AG20443 (cell line): ENCODE data around the gene CCDC192.
A peak's percentile ranks its signal among the peaks of the same experiment; 100 is the strongest.
"Not testable (repeated sequence)": the region's sequence is repeated elsewhere in the genome, so short reads cannot be mapped to it uniquely, and the experiment has no call there.

Source experiments
- DNase-seq: peaks from one replicate; pipeline ENCODE4 v3.0.0; 2012; ENCODE audit warnings: low spot score, mixed read lengths

The CCDC192 gene

GRCh38 chr5:127699416-127699815 lies 3.8 kb upstream of the CCDC192 start:
- DNase-seq: no peak

- DNase-seq: no peak
Observed at GRCh38 chr5:127700237-127700766, 2.9 kb upstream of the CCDC192 start.

GRCh38 chr5:127702434-127702833 lies 757 bp upstream of the CCDC192 start:
- DNase-seq: no peak

GRCh38 chr5:127705120-127705892 lies 2.1 kb downstream of the CCDC192 start:
- peak; percentile 48 for DNase-seq

GRCh38 chr5:127706691-127707090 lies 3.5 kb downstream of the CCDC192 start:
- DNase-seq: no peak

- no peak for DNase-seq
Observed at GRCh38 chr5:127707209-127707608, 4.0 kb downstream of the CCDC192 start.

GRCh38 chr5:127713083-127713482 lies 9.9 kb downstream of the CCDC192 start:
- DNase-seq: not testable (repeated sequence)

- no peak for DNase-seq
Observed at GRCh38 chr5:127718181-127718580, 15.0 kb downstream of the CCDC192 start.

- no peak for DNase-seq
Observed at GRCh38 chr5:127723571-127723970, 20.4 kb downstream of the CCDC192 start.

GRCh38 chr5:127725673-127726072 lies 22.5 kb downstream of the CCDC192 start:
- DNase-seq: no peak

- no peak for DNase-seq
Observed at GRCh38 chr5:127732963-127733362, 29.8 kb downstream of the CCDC192 start.

GRCh38 chr5:127739348-127739747 lies 36.2 kb downstream of the CCDC192 start:
- DNase-seq: not testable (repeated sequence)

- DNase-seq: no peak
Observed at GRCh38 chr5:127739807-127740384, 36.7 kb downstream of the CCDC192 start.

- no peak for DNase-seq
Observed at GRCh38 chr5:127741412-127741811, 38.2 kb downstream of the CCDC192 start.

- no peak for DNase-seq
Observed at GRCh38 chr5:127744241-127744640, 41.0 kb downstream of the CCDC192 start.

- peak; percentile 24 for DNase-seq
Observed at GRCh38 chr5:127746756-127747155, 43.6 kb downstream of the CCDC192 start.

- DNase-seq: not testable (repeated sequence)
Observed at GRCh38 chr5:127752503-127753265, 49.5 kb downstream of the CCDC192 start.

- DNase-seq: no peak
Observed at GRCh38 chr5:127754259-127754658, 51.1 kb downstream of the CCDC192 start.

- no peak for DNase-seq
Observed at GRCh38 chr5:127754706-127755105, 51.5 kb downstream of the CCDC192 start.

- peak; percentile 52 for DNase-seq
Observed at GRCh38 chr5:127757576-127757975, 54.4 kb downstream of the CCDC192 start.

GRCh38 chr5:127758766-127759283 lies 55.6 kb downstream of the CCDC192 start:
- no peak for DNase-seq

GRCh38 chr5:127761869-127762268 lies 58.7 kb downstream of the CCDC192 start:
- DNase-seq: no peak
